Astrocyte (in vitro differentiated cells and primary cell): Measurements from ENCODE around the gene MAPK8IP2.

Experiments
- EZH2 ChIP-seq: IDR thresholded peaks from 2 replicates; pipeline ENCODE4 v1.6.1; 2012; ENCODE audit warnings: mild to moderate bottlenecking, low read length, inconsistent platforms; ENCODE audit not compliant: insufficient read depth
- TF ChIP-seq, protein P1 (sequence below): IDR thresholded peaks from 2 replicates; pipeline ENCODE4 v1.5.1; 2011; ENCODE audit warnings: low read depth, mild to moderate bottlenecking, inconsistent platforms, low read length, moderate library complexity; ENCODE audit not compliant: insufficient read depth

DNA sequence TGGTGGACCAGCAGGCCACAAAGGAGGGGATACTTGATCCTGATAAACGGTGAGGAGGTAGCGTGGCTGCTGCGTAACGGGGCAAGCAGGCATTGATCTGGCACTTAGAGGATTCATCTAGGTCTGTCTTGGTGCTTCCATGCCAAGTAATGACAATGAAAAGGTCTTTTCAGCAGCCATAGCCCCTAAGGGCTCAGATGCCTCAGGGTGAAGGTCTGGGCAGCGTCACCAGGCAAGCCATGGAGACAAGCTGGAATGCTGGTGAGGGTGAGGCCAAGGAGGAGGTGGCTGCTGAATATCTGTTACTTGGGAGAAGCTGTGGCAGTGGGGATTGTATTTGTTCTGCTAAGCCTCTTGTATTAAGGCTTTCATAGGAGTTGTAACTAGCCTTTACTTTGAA is 13.2 kb upstream of the MAPK8IP2 start:
- TF ChIP-seq EZH2: no peak
- TF ChIP-seq, protein P1, sequence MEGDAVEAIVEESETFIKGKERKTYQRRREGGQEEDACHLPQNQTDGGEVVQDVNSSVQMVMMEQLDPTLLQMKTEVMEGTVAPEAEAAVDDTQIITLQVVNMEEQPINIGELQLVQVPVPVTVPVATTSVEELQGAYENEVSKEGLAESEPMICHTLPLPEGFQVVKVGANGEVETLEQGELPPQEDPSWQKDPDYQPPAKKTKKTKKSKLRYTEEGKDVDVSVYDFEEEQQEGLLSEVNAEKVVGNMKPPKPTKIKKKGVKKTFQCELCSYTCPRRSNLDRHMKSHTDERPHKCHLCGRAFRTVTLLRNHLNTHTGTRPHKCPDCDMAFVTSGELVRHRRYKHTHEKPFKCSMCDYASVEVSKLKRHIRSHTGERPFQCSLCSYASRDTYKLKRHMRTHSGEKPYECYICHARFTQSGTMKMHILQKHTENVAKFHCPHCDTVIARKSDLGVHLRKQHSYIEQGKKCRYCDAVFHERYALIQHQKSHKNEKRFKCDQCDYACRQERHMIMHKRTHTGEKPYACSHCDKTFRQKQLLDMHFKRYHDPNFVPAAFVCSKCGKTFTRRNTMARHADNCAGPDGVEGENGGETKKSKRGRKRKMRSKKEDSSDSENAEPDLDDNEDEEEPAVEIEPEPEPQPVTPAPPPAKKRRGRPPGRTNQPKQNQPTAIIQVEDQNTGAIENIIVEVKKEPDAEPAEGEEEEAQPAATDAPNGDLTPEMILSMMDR: no peak
